ENCODE results near the gene SNCG. TPM values are rescaled to one million over a fixed set of nuclear protein-coding genes. Genes with fewer than 3 reads are reported as not detected.
"Not testable (repeated sequence)": the region's sequence is repeated elsewhere in the genome, so short reads cannot be mapped to it uniquely, and the experiment has no call there.

Gene SNCG
- total RNA-seq, 1 experiment from 2014 or later = 8.4 TPM

DNA sequence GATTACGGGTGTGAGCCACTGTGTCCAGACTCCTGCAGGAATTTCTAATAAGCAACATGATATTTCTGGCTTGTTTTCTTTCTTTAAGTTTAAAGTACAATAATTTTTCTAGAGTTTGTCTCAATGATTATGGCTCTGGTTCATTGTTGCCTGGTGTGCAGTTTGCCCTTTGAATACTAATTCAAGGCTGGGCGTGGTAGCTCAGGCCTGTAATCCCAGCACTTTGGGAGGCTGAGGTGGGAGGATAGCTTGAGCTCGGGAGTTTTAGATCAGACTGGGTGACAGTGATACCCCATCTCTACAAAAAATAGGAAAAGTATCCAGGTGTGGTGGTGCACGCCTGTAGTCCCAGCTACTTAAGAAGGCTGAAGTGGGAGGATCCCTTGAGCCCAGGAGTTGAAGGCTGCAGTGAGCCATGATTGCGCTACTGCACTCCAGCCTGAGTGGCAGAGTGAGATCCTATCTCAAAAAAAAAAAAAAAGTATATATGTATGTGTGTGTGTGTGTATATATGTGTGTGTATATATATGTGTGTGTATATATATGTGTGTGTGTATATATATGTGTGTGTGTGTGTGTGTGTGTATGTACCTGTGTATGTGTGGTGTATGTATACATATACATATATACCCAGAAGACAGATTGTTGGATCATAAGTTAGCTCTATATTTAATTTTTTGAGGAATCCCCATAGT lies 18.1 kb downstream of the SNCG start (continued):
- TF ChIP-seq, protein P1, sequence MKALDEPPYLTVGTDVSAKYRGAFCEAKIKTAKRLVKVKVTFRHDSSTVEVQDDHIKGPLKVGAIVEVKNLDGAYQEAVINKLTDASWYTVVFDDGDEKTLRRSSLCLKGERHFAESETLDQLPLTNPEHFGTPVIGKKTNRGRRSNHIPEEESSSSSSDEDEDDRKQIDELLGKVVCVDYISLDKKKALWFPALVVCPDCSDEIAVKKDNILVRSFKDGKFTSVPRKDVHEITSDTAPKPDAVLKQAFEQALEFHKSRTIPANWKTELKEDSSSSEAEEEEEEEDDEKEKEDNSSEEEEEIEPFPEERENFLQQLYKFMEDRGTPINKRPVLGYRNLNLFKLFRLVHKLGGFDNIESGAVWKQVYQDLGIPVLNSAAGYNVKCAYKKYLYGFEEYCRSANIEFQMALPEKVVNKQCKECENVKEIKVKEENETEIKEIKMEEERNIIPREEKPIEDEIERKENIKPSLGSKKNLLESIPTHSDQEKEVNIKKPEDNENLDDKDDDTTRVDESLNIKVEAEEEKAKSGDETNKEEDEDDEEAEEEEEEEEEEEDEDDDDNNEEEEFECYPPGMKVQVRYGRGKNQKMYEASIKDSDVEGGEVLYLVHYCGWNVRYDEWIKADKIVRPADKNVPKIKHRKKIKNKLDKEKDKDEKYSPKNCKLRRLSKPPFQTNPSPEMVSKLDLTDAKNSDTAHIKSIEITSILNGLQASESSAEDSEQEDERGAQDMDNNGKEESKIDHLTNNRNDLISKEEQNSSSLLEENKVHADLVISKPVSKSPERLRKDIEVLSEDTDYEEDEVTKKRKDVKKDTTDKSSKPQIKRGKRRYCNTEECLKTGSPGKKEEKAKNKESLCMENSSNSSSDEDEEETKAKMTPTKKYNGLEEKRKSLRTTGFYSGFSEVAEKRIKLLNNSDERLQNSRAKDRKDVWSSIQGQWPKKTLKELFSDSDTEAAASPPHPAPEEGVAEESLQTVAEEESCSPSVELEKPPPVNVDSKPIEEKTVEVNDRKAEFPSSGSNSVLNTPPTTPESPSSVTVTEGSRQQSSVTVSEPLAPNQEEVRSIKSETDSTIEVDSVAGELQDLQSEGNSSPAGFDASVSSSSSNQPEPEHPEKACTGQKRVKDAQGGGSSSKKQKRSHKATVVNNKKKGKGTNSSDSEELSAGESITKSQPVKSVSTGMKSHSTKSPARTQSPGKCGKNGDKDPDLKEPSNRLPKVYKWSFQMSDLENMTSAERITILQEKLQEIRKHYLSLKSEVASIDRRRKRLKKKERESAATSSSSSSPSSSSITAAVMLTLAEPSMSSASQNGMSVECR (CRISPR knock-in tag; IDR thresholded peaks at IDR 0.05; ENCODE audit: borderline replicate concordance) = no peak
- TF ChIP-seq NR2C2 (CRISPR knock-in tag; IDR thresholded peaks at IDR 0.05) = no peak
- no peak for TF ChIP-seq RORB (CRISPR knock-in tag; IDR thresholded peaks at IDR 0.05)
- no peak for TF ChIP-seq PREB (CRISPR knock-in tag; IDR thresholded peaks at IDR 0.05; ENCODE audit: borderline replicate concordance)
- TF ChIP-seq NR1H2 (CRISPR knock-in tag; IDR thresholded peaks at IDR 0.05) = no peak
- TF ChIP-seq ATF6 (CRISPR knock-in tag; IDR thresholded peaks at IDR 0.05) = no peak
- TF ChIP-seq EMX1 (CRISPR knock-in tag; IDR thresholded peaks at IDR 0.05) = no peak
- TF ChIP-seq E2F5 (CRISPR knock-in tag; IDR thresholded peaks at IDR 0.05) = no peak

- H3K36me3 Mint-ChIP-seq; H3K27ac Mint-ChIP-seq; H3K9me3 Mint-ChIP-seq; H3K4me3 Mint-ChIP-seq; POLR2A ChIA-PET; DNase-seq (ENCODE audit: low spot score); H3K27me3 Mint-ChIP-seq (ENCODE audit: low read depth): not testable (repeated sequence)
- peaks cover 18% of the 10 kb centered on the region for H3K4me1 Mint-ChIP-seq
- ATAC-seq = peak; percentile 64
- CTCF ChIA-PET = interaction anchor here (0.6 kb wide), 1 partner anchor 140 kb away, joined by 3 read pairs; no protein-coding TSS in a partner anchor
Measured at GRCh38 chr10:86978457-86978856, 20.1 kb downstream of the SNCG start.

DNA sequence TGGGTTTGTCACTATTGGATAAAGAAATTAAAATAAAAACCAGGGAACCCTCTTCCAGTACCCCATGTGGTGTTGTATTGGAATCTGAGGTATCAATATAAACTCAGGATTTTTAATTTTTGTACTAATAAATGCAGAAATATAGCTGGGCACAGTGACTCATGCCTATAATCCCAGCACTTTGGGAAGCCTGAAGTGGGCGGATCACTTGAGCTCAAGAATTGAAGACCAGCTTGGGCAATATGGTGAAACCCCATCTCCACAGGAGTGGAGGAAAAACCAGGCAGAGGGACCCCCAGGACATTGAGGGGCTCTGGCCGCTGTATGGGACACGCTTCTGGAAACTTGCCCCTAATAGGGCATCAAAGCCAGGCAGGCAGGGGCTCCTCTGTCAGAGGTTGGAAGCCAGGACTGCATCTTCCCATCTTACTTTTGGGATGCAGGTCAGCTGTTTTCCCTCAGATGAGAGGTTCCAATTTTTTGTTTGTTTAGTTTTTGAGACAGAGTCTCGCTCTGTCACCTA lies 21.0 kb downstream of the SNCG start:
- Mint-ChIP-seq H3K4me3 (no peak overlapping the region), H3K36me3 (no peaks in the 10 kb centered on the region), H3K27ac (no peak overlapping the region), H3K4me1 (peaks cover 15% of the 10 kb centered on the region), H3K9me3 (no peaks in the 10 kb centered on the region), H3K27me3 (ENCODE audit: low read depth) (peaks cover 4% of the 10 kb centered on the region; the same call in 1 of the 2 replicates)
- POLR2A ChIA-PET = no interaction called here
- DNase-seq (ENCODE audit: low spot score) = no peak
- CTCF ChIA-PET = interaction anchor here (1.4 kb wide), 1 partner anchor 13 kb away, joined by 4 read pairs; no protein-coding TSS in a partner anchor
- TF ChIP-seq GABPB1 (CRISPR knock-in tag; IDR thresholded peaks at IDR 0.05) (no peak), NFE2L1 (CRISPR knock-in tag; IDR thresholded peaks at IDR 0.05) (no peak), ZNF317 (CRISPR knock-in tag; IDR thresholded peaks at IDR 0.05; ENCODE audit: borderline replicate concordance, low read depth) (no peak), ZNF121 (CRISPR knock-in tag; IDR thresholded peaks at IDR 0.05) (no peak), NR3C1 (CRISPR knock-in tag; conservative IDR thresholded peaks at IDR 0.05; ENCODE audit: low read depth) (no peak)
- ATAC-seq = no peak

Data from WTC11 (cell line).